T-cell (primary cell): ENCODE measurements around the gene PCYOX1L. TPM values are rescaled to one million over a fixed set of nuclear protein-coding genes. Genes with fewer than 3 reads are reported as not detected.

Source experiments
- ATAC-seq, 4 experiments: fragments of 200-7000 bp in 3 of 4; fragments of 150-1000 bp in 1 of 4; cut with Tn5 transposase; replicated peaks in 1 of 4; 1 replicate in 3 of 4; 2 replicates in 1 of 4; pipeline ENCODE4 v1.10.0; 2021; ENCODE audit warnings: moderate library complexity in 3 of 4, mild to moderate bottlenecking in 2 of 4, moderate number of reproducible peaks in 1 of 4
- CTCF ChIA-PET, 2 donors: fragments of 300-600 bp; sonication (Branson Sonifier 250); formaldehyde crosslinking; loops; one replicate each; lab custom pipeline; 2022; ENCODE audit warnings: antibody characterized with exemption in 2 of 2; lab: Charles Lee
- POLR2A ChIA-PET, 2 donors: fragments of 300-600 bp; sonication (Branson Sonifier 250); formaldehyde crosslinking; loops; one replicate each; lab custom pipeline; 2022; ENCODE audit warnings: antibody characterized with exemption in 2 of 2; lab: Charles Lee
- DNase-seq, 35 experiments: peaks; one replicate each; pipeline versions ENCODE4 v3.0.0 to v3.0.0-alpha.2; 2013 to 2023
- H3K27ac ChIP-seq: one replicate; pipeline ENCODE4 v1.5.1; 2013; ENCODE audit warnings: low read length
- H3K27me3 ChIP-seq, 2 experiments: replicated peaks in 1 of 2; 1 replicate in 1 of 2; 2 replicates in 1 of 2; pipeline versions ENCODE4 v1.6.1 to v1.7.0; 2013; ENCODE audit warnings: low read length in 1 of 2, mixed read lengths in 1 of 2; ENCODE audit not compliant: control insufficient read depth in 2 of 2, insufficient read depth in 2 of 2; ENCODE audit errors: extremely low read depth in 1 of 2
- H3K36me3 ChIP-seq, 2 donors: 1 replicate in 1 of 2; 2 replicates in 1 of 2; pipeline versions ENCODE4 v1.6.1 to v1.7.0; 2013; ENCODE audit warnings: low read length in 1 of 2; ENCODE audit not compliant: control insufficient read depth in 2 of 2, insufficient read depth in 1 of 2; ENCODE audit errors: extremely low read depth in 1 of 2
- H3K4me1 ChIP-seq, 2 experiments: 1 replicate in 1 of 2; 2 replicates in 1 of 2; pipeline versions ENCODE4 v1.6.1 to v1.7.0; 2013; ENCODE audit warnings: low read length in 2 of 2, mixed read lengths in 1 of 2; ENCODE audit not compliant: insufficient read depth in 2 of 2, control insufficient read depth in 1 of 2; ENCODE audit errors: extremely low read depth in 1 of 2
- H3K4me3 ChIP-seq, 2 donors: 1 replicate in 1 of 2; 2 replicates in 1 of 2; pipeline versions ENCODE4 v1.5.1 to v1.7.0; 2013; ENCODE audit warnings: mild to moderate bottlenecking in 2 of 2, low read length in 1 of 2, moderate library complexity in 1 of 2; ENCODE audit not compliant: control insufficient read depth in 1 of 2; ENCODE audit errors: extremely low read depth in 1 of 2
- H3K9me3 ChIP-seq: 2 replicates; pipeline ENCODE4 v1.7.0; 2013
- H3K27ac Mint-ChIP-seq, 2 donors: one replicate each; pipeline ENCODE4 v1.8.0; 2020 to 2021; ENCODE audit warnings: mild to moderate bottlenecking in 2 of 2, mixed read lengths in 2 of 2
- H3K27me3 Mint-ChIP-seq, 2 donors: one replicate each; pipeline ENCODE4 v1.8.0; 2021 to 2022; ENCODE audit warnings: mixed read lengths in 2 of 2
- H3K36me3 Mint-ChIP-seq: one replicate; pipeline ENCODE4 v1.8.0; 2021; ENCODE audit warnings: mixed read lengths
- H3K4me1 Mint-ChIP-seq, 3 donors: one replicate each; pipeline ENCODE4 v1.8.0; 2020 to 2022; ENCODE audit warnings: mixed read lengths in 3 of 3, mild to moderate bottlenecking in 1 of 3
- H3K4me3 Mint-ChIP-seq, 3 donors: one replicate each; pipeline ENCODE4 v1.8.0; 2020 to 2022; ENCODE audit warnings: mild to moderate bottlenecking in 3 of 3, mixed read lengths in 3 of 3, moderate library complexity in 3 of 3
- H3K9me3 Mint-ChIP-seq, 3 donors: one replicate each; pipeline ENCODE4 v1.8.0; 2020 to 2022; ENCODE audit warnings: mixed read lengths in 3 of 3
- WGBS: methylation state at CpG from one replicate; pipeline ENCODE4 v1.1.5; 2013; ENCODE audit warnings: missing lambda C conversion rate; ENCODE audit not compliant: insufficient coverage; 5-methylcytosine and 5-hydroxymethylcytosine counted together
- total RNA-seq, 35 experiments: library from RNA in 6 of 35; stranded (reverse) in 6 of 35; fragments of 120-200 nt in 1 of 35; gene quantifications; one replicate each; pipeline versions ENCODE4 v1.2.1 to v1.2.4 and lab custom pipeline; 2013 to 2026

The PCYOX1L gene
- total RNA-seq, 5 donors from 2014 or later (not counting 1 experiment from before 2014, with no cell fraction given): 26.9 to 40.2 (median 35.0) TPM

GRCh38 chr5:149376711-149377447 is 19.0 kb downstream of the PCYOX1L start:
- no peak for DNase-seq
- Mint-ChIP-seq H3K27ac (no peak overlapping the region), H3K27me3 (peaks cover 0 to 2% of the 10 kb centered on the region in 2 donors), H3K4me1 (peaks cover 0 to 6% (median under 1%) of the 10 kb centered on the region in 3 donors), H3K36me3 (peaks cover 4% of the 10 kb centered on the region), H3K9me3 (no peaks in the 10 kb centered on the region), H3K4me3 (no peak overlapping the region)
- 83% methylated on average over 7 of the region's 7 CpGs for WGBS
- Histone ChIP-seq H3K4me1 (peaks cover 0 to 4% of the 10 kb centered on the region in 2 experiments), H3K27ac (no peak overlapping the region), H3K27me3 (peaks cover 0 to 17% of the 10 kb centered on the region in 2 experiments), H3K36me3 (no peaks in the 10 kb centered on the region), H3K4me3 (no peak overlapping the region), H3K9me3 (no peaks in the 10 kb centered on the region)
- ChIA-PET CTCF (interaction anchor here (1.0 to 1.3 kb wide), 2 partner anchors 9 kb away, joined by 3 to 4 read pairs; no protein-coding TSS in a partner anchor), POLR2A (no interaction called here)
- no peak for ATAC-seq

- no peak for ATAC-seq
- no peak overlapping the region for H3K27ac ChIP-seq
- H3K36me3 Mint-ChIP-seq: peaks cover 4% of the 10 kb centered on the region
- no peak for DNase-seq
- H3K9me3 Mint-ChIP-seq: no peaks in the 10 kb centered on the region
- peaks cover 0 to 9% (median 2%) of the 10 kb centered on the region in 3 donors for H3K4me1 Mint-ChIP-seq
- H3K9me3 ChIP-seq: no peaks in the 10 kb centered on the region
- ChIA-PET POLR2A (no interaction called here), CTCF (no interaction called here)
- no peak overlapping the region for H3K4me3 Mint-ChIP-seq
- peaks cover 0 to 7% of the 10 kb centered on the region in 2 experiments for H3K4me1 ChIP-seq
- H3K27me3 Mint-ChIP-seq: peaks cover 0 to 2% of the 10 kb centered on the region in 2 donors
- 84% methylated on average over 4 of the region's 5 CpGs for WGBS
- peaks cover 0 to 24% of the 10 kb centered on the region in 2 experiments for H3K27me3 ChIP-seq
- H3K4me3 ChIP-seq: no peak overlapping the region
- no peaks in the 10 kb centered on the region for H3K36me3 ChIP-seq
- no peak overlapping the region for H3K27ac Mint-ChIP-seq
These were observed 20.5 kb downstream of the PCYOX1L start for GRCh38 chr5:149378241-149378820.

DNA sequence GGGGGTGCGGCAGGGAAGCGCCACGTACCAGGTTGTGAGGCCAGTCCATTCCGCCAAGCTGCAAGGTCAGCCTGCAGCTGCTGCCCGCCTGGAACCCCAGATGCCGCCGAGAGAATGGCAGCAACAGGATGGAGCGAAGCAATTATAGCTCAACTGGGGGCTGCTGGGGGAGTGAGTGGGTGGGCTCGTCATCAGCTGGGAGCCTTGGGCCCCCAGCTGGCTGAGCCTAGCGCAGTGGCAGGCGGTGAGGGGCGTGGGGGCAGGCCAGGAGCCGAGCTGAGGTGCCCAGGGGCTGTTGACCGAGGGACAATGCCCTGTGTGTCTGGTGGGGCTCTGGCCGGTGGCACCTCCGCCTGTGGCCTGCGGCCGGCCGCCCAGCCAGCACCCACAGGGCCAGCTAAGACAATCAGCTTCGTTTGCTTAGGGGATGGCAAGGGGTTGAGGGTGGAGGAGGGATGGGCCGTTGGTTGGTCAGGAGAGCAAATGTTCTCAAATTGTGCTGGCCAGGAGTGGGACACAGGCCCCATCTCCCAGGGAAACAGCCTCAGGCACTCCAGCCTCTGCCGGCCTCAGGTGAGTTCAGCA is 21.4 kb downstream of the PCYOX1L start, which contains the start of gene IL17B:
IL17B (minus strand) TSS at position 116 of the 585 bp plus-strand sequence; CDS start at position 49, 67 bp downstream.
- 86% methylated on average over 20 of the region's 22 CpGs for WGBS
- H3K27ac ChIP-seq: no peak within 1 kb of the TSS
- H3K27me3 ChIP-seq: peaks cover 0 to 24% of the 10 kb centered on the region in 2 experiments
- ChIA-PET CTCF (no interaction called here), POLR2A (no interaction called here)
- no peaks in the 10 kb centered on the region for H3K9me3 ChIP-seq
- peaks cover 0 to 7% of the 10 kb centered on the region in 2 experiments for H3K4me1 ChIP-seq
- H3K4me3 Mint-ChIP-seq: no peak within 1 kb of the TSS
- H3K9me3 Mint-ChIP-seq: no peaks in the 10 kb centered on the region
- H3K27me3 Mint-ChIP-seq: peaks cover 0 to 2% of the 10 kb centered on the region in 2 donors
- H3K4me3 ChIP-seq: no peak within 1 kb of the TSS
- peaks cover 0 to 9% (median 2%) of the 10 kb centered on the region in 3 donors for H3K4me1 Mint-ChIP-seq
- H3K36me3 Mint-ChIP-seq: peaks cover 4% of the 10 kb centered on the region
- no peak within 1 kb of the TSS for H3K27ac Mint-ChIP-seq
- ATAC-seq (no peak), DNase-seq (no peak)
- no peaks in the 10 kb centered on the region for H3K36me3 ChIP-seq

- H3K4me3 Mint-ChIP-seq: no peak overlapping the region
- WGBS: 92% methylated on average over 3 of the region's 5 CpGs
These were observed 22.1 kb downstream of the PCYOX1L start for GRCh38 chr5:149379818-149380374.

DNA sequence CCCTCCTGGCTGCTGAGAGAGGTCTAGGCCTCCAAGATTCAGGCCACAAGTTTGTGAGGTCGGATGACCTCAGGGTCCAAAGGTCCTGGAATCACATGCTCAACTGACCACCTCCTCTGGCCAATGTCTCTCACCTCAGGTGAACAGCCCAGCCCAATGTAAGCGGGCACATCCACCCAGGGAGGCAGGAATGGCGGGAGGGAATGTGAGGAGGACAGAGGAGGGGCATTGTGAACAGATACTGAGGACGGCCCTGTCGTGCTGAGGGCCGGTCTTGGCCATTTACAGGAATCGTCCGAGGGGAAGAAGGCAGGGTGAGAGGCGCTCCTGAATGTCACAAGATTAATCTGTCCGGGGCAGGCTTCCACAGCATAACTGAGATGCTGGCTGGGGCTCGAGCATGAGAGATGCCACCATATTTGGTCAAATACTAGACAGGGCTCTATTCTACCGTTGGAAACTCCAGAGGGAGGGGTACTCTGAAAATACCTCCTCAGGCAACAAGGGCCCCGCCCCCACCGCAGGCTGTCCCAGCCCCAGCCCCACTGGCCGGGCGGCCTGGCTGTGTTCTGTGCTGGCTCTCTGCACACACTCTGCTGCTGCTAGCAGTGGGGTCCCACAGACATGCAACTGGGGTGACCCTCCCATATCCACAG is 22.7 kb downstream of the PCYOX1L start:
- WGBS: 87% methylated on average over 11 of the region's 16 CpGs
- no peak overlapping the region for H3K27ac Mint-ChIP-seq
- no peaks in the 10 kb centered on the region for H3K36me3 ChIP-seq
- DNase-seq: no peak
- H3K4me1 ChIP-seq: peaks cover 0 to 7% of the 10 kb centered on the region in 2 experiments
- H3K9me3 Mint-ChIP-seq: no peaks in the 10 kb centered on the region
- H3K9me3 ChIP-seq: no peaks in the 10 kb centered on the region
- no peak for ATAC-seq
- POLR2A ChIA-PET: no interaction called here
- no peak overlapping the region for H3K4me3 Mint-ChIP-seq
- H3K27me3 ChIP-seq: peaks cover 0 to 24% of the 10 kb centered on the region in 2 experiments
- H3K27ac ChIP-seq: no peak overlapping the region
- CTCF ChIA-PET: interaction anchor here (0.6 to 2.5 kb wide), 8 partner anchors 9 to 188 kb away, joined by 3 to 18 read pairs (median 3); partner anchors contain the start of gene PCYOX1L (in 1 of the 2)
- H3K4me3 ChIP-seq: no peak overlapping the region
- H3K4me1 Mint-ChIP-seq: peaks cover 0 to 9% (median 2%) of the 10 kb centered on the region in 3 donors
- H3K36me3 Mint-ChIP-seq: peaks cover 4% of the 10 kb centered on the region
- H3K27me3 Mint-ChIP-seq: peaks cover 0 to 2% of the 10 kb centered on the region in 2 donors

More at GRCh38 chr5:149379818-149380374, 22.1 kb downstream of the PCYOX1L start:
- ATAC-seq: no peak
- peaks cover 0 to 24% of the 10 kb centered on the region in 2 experiments for H3K27me3 ChIP-seq
- H3K36me3 ChIP-seq: no peaks in the 10 kb centered on the region
- DNase-seq: no peak
- no peaks in the 10 kb centered on the region for H3K9me3 ChIP-seq
- H3K27ac ChIP-seq: no peak overlapping the region
- POLR2A ChIA-PET: no interaction called here
- Mint-ChIP-seq H3K36me3 (peaks cover 4% of the 10 kb centered on the region), H3K27me3 (peaks cover 0 to 2% of the 10 kb centered on the region in 2 donors), H3K4me1 (peaks cover 0 to 9% (median 2%) of the 10 kb centered on the region in 3 donors), H3K9me3 (no peaks in the 10 kb centered on the region), H3K27ac (no peak overlapping the region)
- peaks cover 0 to 7% of the 10 kb centered on the region in 2 experiments for H3K4me1 ChIP-seq
- CTCF ChIA-PET: interaction anchor here (0.6 to 2.5 kb wide), 6 partner anchors 8 to 1843 kb away, joined by 3 to 18 read pairs (median 3); no protein-coding TSS in a partner anchor
- no peak overlapping the region for H3K4me3 ChIP-seq
